Stimulated activated CD8-positive, alpha-beta memory T cell treated with anti-CD3 and anti-CD28 coated beads, Interleukin-15, amount 100 ng/mL, for 48 hours (primary cell): ENCODE data around the gene IRF2BPL.

Experiments
- DNase-seq, 2 donors: peaks; one replicate each; pipeline ENCODE4 v3.0.0-alpha.2; 2020; ENCODE audit warnings: low read depth in 2 of 2

Gene IRF2BPL

GRCh38 chr14:77028384-77029231 lies at the start of gene IRF2BPL:
Gene IRF2BPL, minus strand, starts transcription at chr14:77028708. Its CDS starts 916 bp downstream, at chr14:77027792.
- peak; percentile 90 to 91 for DNase-seq

DNA sequence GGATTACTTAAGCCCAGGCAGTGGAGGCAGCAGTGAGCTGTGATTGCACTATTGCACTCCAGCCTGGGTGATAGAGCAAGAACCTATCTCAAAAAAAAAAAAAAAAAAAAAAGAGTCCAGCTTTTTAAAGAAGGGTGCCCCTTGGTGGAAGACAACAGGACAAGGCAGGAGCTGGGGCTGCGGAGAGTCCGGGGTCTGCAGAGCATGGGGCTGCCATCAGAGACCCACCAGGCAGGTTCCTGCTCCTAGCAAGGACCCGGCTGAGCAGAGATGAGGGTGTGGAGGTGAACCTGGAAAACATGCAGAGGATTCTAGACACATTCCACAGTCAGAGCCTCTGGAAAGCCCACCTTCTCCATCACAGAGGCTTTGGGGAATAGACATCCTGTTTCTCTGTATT lies 48.5 kb upstream of the IRF2BPL start:
- no peak for DNase-seq

DNA sequence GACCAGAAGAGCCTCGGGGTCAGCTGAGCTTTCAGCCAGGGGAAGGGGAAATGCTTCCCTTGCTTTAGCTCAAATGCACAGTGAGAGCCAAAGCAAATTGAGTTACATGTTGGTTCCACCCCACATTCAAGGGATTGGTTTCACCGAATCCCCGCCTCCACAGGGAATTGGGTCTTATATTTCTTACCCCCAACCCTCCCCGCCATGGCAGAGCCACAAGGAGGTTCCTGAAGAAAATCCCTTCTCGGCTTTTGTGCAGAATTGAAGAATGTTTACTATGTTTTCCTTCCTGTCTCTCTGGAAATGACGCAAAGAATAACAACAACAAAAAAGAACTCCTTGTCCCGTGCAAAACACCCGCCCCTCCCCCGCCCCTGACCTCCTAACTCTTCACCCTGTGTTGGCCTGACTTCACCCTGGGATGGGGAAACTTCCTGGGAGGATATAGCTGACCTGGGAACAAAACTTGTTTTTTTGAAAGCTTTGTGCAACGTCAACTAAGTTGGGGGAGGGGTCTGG lies 47.7 kb upstream of the IRF2BPL start:
- no peak for DNase-seq

GRCh38 chr14:77074969-77075368 lies 46.5 kb upstream of the IRF2BPL start:
- DNase-seq: no peak

DNA sequence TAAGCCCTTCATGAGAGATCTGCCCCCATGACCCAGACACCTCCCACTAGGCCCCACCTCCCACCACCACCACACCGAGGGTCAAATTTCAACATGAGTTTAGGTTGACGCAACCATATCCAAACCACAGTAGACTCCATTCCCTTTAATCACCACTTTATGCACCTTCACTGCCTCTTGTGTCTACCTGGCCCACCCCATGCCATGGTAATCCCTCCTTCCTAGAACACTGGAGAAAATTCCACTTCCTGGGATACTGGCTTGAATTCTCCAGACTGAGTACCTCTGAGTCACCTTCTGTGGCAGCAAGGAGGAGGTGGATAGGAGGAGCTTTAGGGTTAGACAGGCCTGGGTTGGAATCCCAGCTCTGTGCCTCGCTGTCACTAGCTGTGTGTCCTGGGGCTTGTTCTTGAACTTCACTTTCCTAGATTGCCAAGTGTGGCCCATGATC lies 43.5 kb upstream of the IRF2BPL start:
- no peak for DNase-seq

GRCh38 chr14:77069551-77069950 lies 41.0 kb upstream of the IRF2BPL start:
- no peak for DNase-seq

DNA sequence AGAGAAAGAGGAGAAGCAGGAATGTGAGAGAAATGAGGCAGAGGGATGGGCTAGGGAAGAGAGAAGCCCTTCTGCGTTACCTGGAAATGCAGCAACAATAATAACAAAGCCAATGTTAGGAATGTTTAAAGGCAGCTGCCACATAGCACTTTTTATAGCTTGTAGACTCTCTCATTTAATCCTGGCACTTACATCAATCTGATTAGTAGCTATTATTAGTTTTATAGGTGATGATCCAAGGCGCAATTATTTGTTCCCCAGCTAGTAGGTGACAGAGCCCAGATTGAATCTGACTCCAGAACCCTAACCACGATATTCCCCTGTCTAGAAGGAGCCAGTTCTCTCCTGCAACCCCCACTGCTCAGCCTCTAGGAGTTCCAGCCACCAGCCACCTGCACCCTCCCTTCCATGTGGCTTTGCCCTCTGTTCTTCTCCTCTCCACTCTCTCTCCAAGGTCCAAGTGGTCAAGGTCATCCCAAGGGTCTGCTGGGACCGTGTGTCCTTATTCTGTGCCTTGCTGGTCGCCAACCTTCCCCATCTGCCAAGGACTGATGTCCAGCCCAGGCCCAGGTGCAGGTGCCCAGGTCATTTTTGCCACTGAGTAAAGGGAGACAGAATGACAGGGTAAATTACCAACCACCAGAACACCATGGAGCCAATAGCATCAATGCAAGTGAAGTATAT lies 40.2 kb upstream of the IRF2BPL start:
- no peak for DNase-seq

DNA sequence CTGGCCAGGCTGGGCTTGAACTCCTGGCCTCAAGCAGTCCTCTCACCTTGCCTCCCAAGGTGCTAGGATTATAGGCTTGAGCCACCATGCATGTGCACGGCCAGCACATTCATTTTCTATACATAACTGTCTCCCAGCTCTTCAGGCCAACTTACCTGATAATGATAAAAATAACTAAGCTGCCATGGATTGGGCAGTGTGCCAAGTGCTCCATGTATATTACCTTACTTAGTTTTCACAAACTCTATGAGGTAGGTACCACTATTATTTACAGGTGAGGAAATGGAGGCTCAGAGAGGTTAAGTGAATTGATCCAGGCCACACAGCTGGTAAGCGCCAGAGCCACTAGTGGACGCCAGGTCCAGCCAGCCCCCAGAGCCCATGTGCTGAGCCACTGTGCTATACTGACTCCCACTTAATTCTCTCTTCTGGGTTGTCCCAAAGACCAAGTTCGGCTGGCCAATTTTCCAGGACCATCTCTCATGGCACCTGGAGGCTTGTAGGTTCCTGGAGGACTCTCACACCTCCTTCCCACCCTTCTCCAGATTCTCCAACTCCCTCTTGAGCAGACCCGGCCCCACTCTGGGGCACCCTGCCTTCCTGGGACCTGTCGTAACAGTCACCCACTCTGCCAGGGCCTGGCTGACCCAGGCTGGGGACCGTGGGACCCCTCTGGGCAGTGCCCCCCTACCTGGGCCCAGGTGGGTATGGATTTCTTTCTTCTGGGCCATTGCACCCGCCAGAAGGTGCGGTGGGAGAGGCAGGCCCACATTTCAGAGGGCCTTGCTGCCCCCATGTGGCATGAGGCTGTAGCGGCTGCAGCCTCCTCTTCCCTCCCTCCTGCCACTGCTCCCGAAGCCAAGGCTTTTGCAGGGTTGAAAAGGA lies 39.4 kb upstream of the IRF2BPL start:
- peak; percentile 21 to 32 for DNase-seq

DNA sequence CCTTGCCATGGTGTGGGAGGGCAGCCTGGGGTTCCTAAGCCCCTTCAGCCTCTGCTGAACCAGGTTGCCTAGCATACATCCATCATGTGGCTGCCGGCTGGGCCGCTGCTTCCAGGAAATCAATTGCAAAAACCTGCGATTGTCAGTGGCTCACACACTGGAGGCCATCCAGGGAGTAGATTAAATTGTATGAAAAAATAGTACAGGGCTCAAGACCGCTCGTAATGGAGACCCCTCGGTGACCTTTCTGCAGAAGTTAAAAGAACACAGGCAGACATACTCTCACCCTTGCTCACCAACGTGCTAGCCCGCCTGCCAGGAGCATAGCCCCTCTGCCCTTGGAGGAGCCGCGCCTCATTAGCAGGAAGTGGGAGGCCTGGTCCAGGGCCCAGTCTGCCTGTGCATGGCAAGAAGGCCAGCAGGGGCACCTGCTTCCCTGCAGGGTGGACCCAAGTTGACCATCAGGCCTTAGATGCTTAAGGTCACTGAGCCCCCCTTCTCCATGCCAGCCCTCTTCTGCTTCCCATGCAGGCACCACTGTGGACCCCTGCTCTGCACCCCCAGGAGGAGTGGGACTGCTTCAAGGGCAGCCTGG lies 38.2 kb upstream of the IRF2BPL start:
- DNase-seq: no peak

- no peak for DNase-seq
Observed at GRCh38 chr14:77065851-77066577, 37.5 kb upstream of the IRF2BPL start.

GRCh38 chr14:77064521-77065178 lies 36.1 kb upstream of the IRF2BPL start:
- DNase-seq: no peak

DNA sequence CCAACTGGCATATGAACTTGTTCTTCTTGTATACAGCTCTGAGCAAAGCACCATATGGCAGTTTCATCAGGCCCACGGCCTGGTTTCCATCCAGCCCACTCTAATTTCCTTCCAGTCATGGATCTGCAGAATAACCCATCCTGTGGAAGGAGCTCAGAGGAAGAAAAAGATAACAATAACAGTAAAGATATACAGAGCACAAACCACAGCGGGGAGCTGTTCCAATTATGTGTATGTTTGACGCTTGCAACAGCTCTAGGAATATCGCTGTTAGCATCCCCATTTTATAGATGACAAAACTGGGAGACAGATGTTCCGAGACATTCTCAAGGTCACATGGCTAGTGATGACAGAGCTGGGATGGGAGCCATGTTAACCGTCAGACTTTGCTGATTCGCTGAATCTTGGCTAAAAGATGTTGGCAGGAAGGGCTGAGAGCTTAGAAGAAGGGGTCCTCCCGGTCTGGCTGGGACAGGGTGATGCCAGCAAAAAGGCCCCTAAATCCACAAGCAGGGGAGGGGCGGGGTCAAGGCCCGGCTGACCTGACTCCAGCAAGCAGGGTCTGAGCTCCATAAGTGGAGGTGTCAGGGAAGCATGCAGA lies 35.2 kb upstream of the IRF2BPL start:
- no peak for DNase-seq

GRCh38 chr14:77062261-77062660 lies 33.8 kb upstream of the IRF2BPL start:
- DNase-seq: no peak

DNA sequence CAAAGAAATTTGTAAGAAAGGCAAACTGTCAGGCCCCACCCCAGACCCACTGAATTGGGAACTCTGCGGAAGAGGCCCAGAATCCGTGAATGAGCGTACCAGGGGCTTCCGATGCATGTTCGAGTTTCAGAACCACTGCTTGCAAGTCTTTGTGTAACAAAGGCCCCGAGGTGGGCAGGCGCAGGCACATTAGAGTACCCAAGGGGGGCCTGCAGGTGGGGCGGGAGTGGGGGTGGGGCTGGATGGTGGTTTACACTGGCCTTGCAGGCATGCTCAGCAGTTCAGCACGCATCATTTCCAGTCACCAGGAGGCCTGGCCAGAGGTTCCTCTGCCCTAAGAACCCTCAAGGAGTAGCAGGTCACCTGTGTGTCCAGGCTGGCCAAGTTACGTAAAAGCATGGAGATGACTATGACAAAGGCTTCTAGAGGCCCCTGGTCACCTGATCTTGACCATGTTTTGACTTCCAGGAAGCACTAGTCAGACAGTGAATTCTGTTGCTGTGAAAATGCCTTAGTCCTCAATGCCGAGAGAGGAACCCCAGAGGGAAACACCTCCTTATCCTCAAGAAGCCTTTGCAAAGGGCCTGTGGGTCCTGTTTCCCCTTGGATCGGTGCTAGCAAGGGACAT lies 33.2 kb upstream of the IRF2BPL start:
- DNase-seq: no peak

- no peak for DNase-seq
Observed at GRCh38 chr14:77059276-77059915, 30.9 kb upstream of the IRF2BPL start.

DNA sequence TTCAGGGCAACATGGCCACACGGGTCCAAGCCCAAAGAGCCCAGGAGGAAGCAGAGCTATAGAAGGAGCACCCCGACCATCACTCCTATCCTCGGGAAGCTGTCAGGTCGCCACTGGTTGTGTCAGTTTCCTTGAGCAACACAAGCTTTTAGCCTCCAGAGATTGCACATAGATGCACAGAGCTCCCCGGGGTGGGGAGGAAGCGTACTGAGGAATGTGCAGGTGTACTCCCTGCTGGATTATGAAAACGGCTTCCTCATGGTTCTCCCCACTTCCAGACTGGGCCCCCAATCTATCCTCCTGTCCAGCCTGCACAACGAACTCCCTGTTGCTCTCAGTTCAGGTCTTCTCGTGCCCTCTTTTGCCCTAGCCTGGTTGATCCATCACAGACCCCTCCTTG lies 30.3 kb upstream of the IRF2BPL start:
- no peak for DNase-seq

DNA sequence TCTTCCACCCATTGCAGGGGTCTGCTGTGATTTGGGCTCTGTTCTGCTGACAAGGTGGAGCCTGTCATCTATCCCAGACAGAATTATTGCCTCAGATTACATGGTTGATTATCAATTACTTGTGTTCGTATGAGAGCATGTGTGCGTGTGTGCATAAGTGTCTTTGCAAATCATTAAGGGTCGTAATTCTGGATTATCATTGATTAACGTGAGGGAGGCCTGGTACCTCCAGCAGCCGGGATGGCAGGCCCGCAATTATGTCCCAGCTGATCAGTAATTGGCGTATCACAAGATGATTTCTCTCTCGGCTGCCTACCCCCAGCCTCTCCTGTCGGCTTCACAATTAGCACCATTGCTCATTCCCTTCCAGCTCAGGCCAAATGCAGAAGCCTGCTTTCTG lies 29.6 kb upstream of the IRF2BPL start:
- no peak for DNase-seq

DNA sequence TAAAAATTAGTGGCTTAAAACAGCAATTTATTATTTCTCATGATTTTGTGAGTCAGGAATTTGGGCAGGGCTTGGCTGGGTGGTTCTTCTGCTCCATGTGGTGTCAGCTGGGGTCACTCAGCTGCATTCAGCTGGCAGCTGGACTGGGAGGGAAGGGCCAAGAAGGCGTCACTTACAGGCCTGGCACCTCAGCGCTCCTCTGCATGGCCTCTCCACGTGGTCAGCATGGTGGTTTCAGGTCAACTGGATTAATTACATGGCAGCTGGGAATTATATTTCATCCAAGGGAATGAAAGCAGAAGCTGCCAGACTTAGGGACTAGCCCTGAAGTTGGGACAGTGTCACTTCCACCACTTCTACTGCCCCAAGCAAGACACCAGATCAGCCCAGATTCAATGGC lies 27.5 kb upstream of the IRF2BPL start:
- no peak for DNase-seq

DNA sequence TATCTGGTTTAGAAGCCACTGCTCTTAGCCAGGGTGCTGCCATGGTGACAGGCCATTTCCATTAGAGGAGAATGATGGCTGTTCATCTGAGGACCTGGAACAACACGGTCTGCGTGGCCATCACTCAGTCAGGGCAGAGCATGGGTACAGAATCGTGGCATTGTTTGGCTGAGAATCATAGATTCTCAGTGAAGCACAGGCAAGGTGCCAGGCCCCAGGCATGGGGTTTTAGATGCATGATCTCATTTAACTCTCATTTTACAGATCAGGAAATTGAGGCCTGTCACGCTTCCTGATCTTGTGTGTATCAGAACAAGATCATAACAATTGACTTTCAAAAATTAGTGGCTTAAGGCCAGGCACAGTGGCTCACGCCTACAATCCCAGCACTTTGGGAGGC lies 26.8 kb upstream of the IRF2BPL start:
- no peak for DNase-seq
